Measurements from ENCODE around the gene WDR11. TPM values are rescaled to one million over a fixed set of nuclear protein-coding genes. Genes with fewer than 3 reads are reported as not detected.
A peak's percentile ranks its signal among the peaks of the same experiment; 100 is the strongest.

The WDR11 gene
- total RNA-seq: 83.1 and 87.2 TPM in 2 replicates

GRCh38 chr10:120850911-120851865 is at the start of gene WDR11:
Gene WDR11 (plus strand): TSS chr10:120851362. CDS start chr10:120851421, 59 bp downstream.
- H2AFZ ChIP-seq (ENCODE audit: low read length): peak within 1 kb of the TSS; percentile 99
- H3K27me3 ChIP-seq (ENCODE audit: insufficient read depth, low read length): no peaks in the 10 kb centered on the region
- peaks cover 9% of the 10 kb centered on the region for H3K36me3 ChIP-seq (ENCODE audit: insufficient read depth, low read length)
- peaks cover 5% of the 10 kb centered on the region for H4K20me1 ChIP-seq (ENCODE audit: insufficient read depth, low read length)
- H3K4me1 ChIP-seq (ENCODE audit: insufficient read depth, low read length): peaks cover 7% of the 10 kb centered on the region
- H3K4me3 ChIP-seq (ENCODE audit: insufficient read depth, low read length): peak within 1 kb of the TSS; percentile 100
- peak within 1 kb of the TSS; percentile 92 for H3K27ac ChIP-seq (ENCODE audit: low read depth, low read length)
- H3K79me2 ChIP-seq (ENCODE audit: insufficient read depth, low read length): peaks cover 55% of the 10 kb centered on the region
- DNase-seq (ENCODE audit: insufficient read length, low spot score, missing footprints): peak; percentile 92
- no peaks in the 10 kb centered on the region for H3K9me3 ChIP-seq (ENCODE audit: low read depth, low read length)
- TF ChIP-seq CTCF (IDR thresholded peaks at IDR 0.05; ENCODE audit: extremely low read depth, low read depth, low read length): no peak
- H3K4me2 ChIP-seq (ENCODE audit: insufficient read depth, low read length): peak within 1 kb of the TSS; percentile 95

- no peak overlapping the region for H3K27ac ChIP-seq (ENCODE audit: low read depth, low read length)
- H2AFZ ChIP-seq (ENCODE audit: low read length): no peak overlapping the region
- TF ChIP-seq CTCF (IDR thresholded peaks at IDR 0.05; ENCODE audit: extremely low read depth, low read depth, low read length): no peak
- no peak for DNase-seq (ENCODE audit: insufficient read length, low spot score, missing footprints)
- H4K20me1 ChIP-seq (ENCODE audit: insufficient read depth, low read length): no peaks in the 10 kb centered on the region
- H3K4me3 ChIP-seq (ENCODE audit: insufficient read depth, low read length): no peak overlapping the region
- no peak overlapping the region for H3K4me2 ChIP-seq (ENCODE audit: insufficient read depth, low read length)
- no peaks in the 10 kb centered on the region for H3K9me3 ChIP-seq (ENCODE audit: low read depth, low read length)
- H3K79me2 ChIP-seq (ENCODE audit: insufficient read depth, low read length): no peaks in the 10 kb centered on the region
- no peaks in the 10 kb centered on the region for H3K36me3 ChIP-seq (ENCODE audit: insufficient read depth, low read length)
- no peaks in the 10 kb centered on the region for H3K27me3 ChIP-seq (ENCODE audit: insufficient read depth, low read length)
- no peaks in the 10 kb centered on the region for H3K4me1 ChIP-seq (ENCODE audit: insufficient read depth, low read length)
Observed at GRCh38 chr10:120802935-120803334, 48.2 kb upstream of the WDR11 start.

GRCh38 chr10:120803972-120804371 is 47.2 kb upstream of the WDR11 start:
- no peak for DNase-seq (ENCODE audit: insufficient read length, low spot score, missing footprints)
- no peaks in the 10 kb centered on the region for H3K4me1 ChIP-seq (ENCODE audit: insufficient read depth, low read length)
- no peak for TF ChIP-seq CTCF (IDR thresholded peaks at IDR 0.05; ENCODE audit: extremely low read depth, low read depth, low read length)

More at GRCh38 chr10:120803972-120804371, 47.2 kb upstream of the WDR11 start:
- Histone ChIP-seq H4K20me1 (ENCODE audit: insufficient read depth, low read length) (no peaks in the 10 kb centered on the region), H3K4me3 (ENCODE audit: insufficient read depth, low read length) (no peak overlapping the region), H3K79me2 (ENCODE audit: insufficient read depth, low read length) (no peaks in the 10 kb centered on the region), H3K27ac (ENCODE audit: low read depth, low read length) (no peak overlapping the region), H2AFZ (ENCODE audit: low read length) (no peak overlapping the region), H3K27me3 (ENCODE audit: insufficient read depth, low read length) (no peaks in the 10 kb centered on the region), H3K4me2 (ENCODE audit: insufficient read depth, low read length) (no peak overlapping the region), H3K36me3 (ENCODE audit: insufficient read depth, low read length) (no peaks in the 10 kb centered on the region), H3K9me3 (ENCODE audit: low read depth, low read length) (no peaks in the 10 kb centered on the region)

All from osteoblast (primary cell).